HepG2 (cell line): ENCODE measurements around the gene DHRS13. TPM values are rescaled to one million over a fixed set of nuclear protein-coding genes. Genes with fewer than 3 reads are reported as not detected.

Experiments
- DMTF1 ChIP-seq: sonication (generic); formaldehyde crosslinking; IDR thresholded peaks from 2 replicates; pipeline ENCODE4 v1.4.0; 2020; ENCODE audit warnings: mild to moderate bottlenecking, missing genetic modification reagents
- GPN1 ChIP-seq: sonication (generic); formaldehyde crosslinking; IDR thresholded peaks from 2 replicates; pipeline ENCODE4 v1.5.1; 2020; ENCODE audit warnings: missing genetic modification reagents, borderline replicate concordance
- GTF2F1 ChIP-seq: fragments of 150-350 bp; IDR thresholded peaks from 2 replicates; pipeline ENCODE4 v1.6.1; 2014; ENCODE audit warnings: low read length
- MLXIP ChIP-seq: sonication (generic); formaldehyde crosslinking; IDR thresholded peaks from 2 replicates; pipeline ENCODE4 v1.9.0; 2021; ENCODE audit warnings: missing genetic modification reagents, borderline replicate concordance
- NAIF1 ChIP-seq: sonication (generic); formaldehyde crosslinking; IDR thresholded peaks from 2 replicates; pipeline ENCODE4 v1.5.0; 2020; ENCODE audit warnings: mild to moderate bottlenecking, missing genetic modification reagents, borderline replicate concordance
- NFE2 ChIP-seq: sonication (generic); formaldehyde crosslinking; IDR thresholded peaks from 2 replicates; pipeline ENCODE4 v1.4.0; 2020; ENCODE audit warnings: missing genetic modification reagents
- NKX3-1 ChIP-seq: sonication (generic); formaldehyde crosslinking; IDR thresholded peaks from 2 replicates; pipeline ENCODE4 v1.5.0; 2020; ENCODE audit warnings: missing genetic modification reagents
- POGZ ChIP-seq: sonication (generic); formaldehyde crosslinking; IDR thresholded peaks from 2 replicates; pipeline ENCODE4 v1.4.0; 2020; ENCODE audit warnings: mild to moderate bottlenecking, missing genetic modification reagents
- SMAD9 ChIP-seq: sonication (generic); formaldehyde crosslinking; IDR thresholded peaks from 2 replicates; pipeline ENCODE4 v1.5.1; 2020; ENCODE audit warnings: mild to moderate bottlenecking, missing genetic modification reagents
- SRSF9 ChIP-seq: fragments of 200-400 bp; formaldehyde crosslinking; IDR thresholded peaks from 2 replicates; pipeline ENCODE4 v1.6.1; 2018; ENCODE audit warnings: borderline replicate concordance, mild to moderate bottlenecking, low read depth, low read length; ENCODE audit not compliant: insufficient read depth, poor library complexity, severe bottlenecking
- SSRP1 ChIP-seq: IDR thresholded peaks from 2 replicates; pipeline ENCODE4 v1.6.1; 2016; ENCODE audit warnings: control low read depth
- TBL1XR1 ChIP-seq: fragments of 150-350 bp; IDR thresholded peaks from 2 replicates; pipeline ENCODE4 v1.6.1; 2014; ENCODE audit warnings: borderline replicate concordance, low read length; ENCODE audit not compliant: partially characterized antibody
- TCF7L2 ChIP-seq: IDR thresholded peaks from 2 replicates; pipeline ENCODE4 v1.6.1; 2011; ENCODE audit warnings: mild to moderate bottlenecking, low read depth, low read length, moderate library complexity
- ZBTB34 ChIP-seq: sonication (generic); formaldehyde crosslinking; IDR thresholded peaks from 2 replicates; pipeline ENCODE4 v1.8.0; 2022; ENCODE audit warnings: mild to moderate bottlenecking, missing genetic modification reagents
- ZBTB42 ChIP-seq: sonication (generic); formaldehyde crosslinking; IDR thresholded peaks from 2 replicates; pipeline ENCODE4 v1.5.0; 2020; ENCODE audit warnings: mild to moderate bottlenecking, missing genetic modification reagents
- ZFX ChIP-seq: sonication (generic); formaldehyde crosslinking; IDR thresholded peaks from 2 replicates; pipeline ENCODE4 v1.4.0; 2020; ENCODE audit warnings: mild to moderate bottlenecking, low read depth, missing genetic modification reagents, moderate library complexity
- ZMYM2 ChIP-seq: sonication (generic); formaldehyde crosslinking; IDR thresholded peaks from 2 replicates; pipeline ENCODE4 v1.8.0; 2022; ENCODE audit warnings: mild to moderate bottlenecking, missing genetic modification reagents
- ZNF460 ChIP-seq: sonication (generic); formaldehyde crosslinking; IDR thresholded peaks from 2 replicates; pipeline ENCODE4 v1.5.1; 2020; ENCODE audit warnings: missing genetic modification reagents, mild to moderate bottlenecking, borderline replicate concordance
- ZNF7 ChIP-seq: IDR thresholded peaks from 2 replicates; pipeline ENCODE4 v1.6.1; 2016; ENCODE audit warnings: missing biosample characterization, missing genetic modification reagents
- ZNF879 ChIP-seq: sonication (generic); formaldehyde crosslinking; IDR thresholded peaks from 2 replicates; pipeline ENCODE4 v1.8.1; 2023; ENCODE audit warnings: missing genetic modification reagents
- ZUFSP ChIP-seq: sonication (generic); formaldehyde crosslinking; IDR thresholded peaks from 2 replicates; pipeline ENCODE4 v1.9.0; 2021; ENCODE audit warnings: missing genetic modification reagents, mild to moderate bottlenecking, borderline replicate concordance
- polyA plus RNA-seq, 8 experiments: library from polyadenylated mRNA; depleted of rRNA in 3 of 8; stranded (reverse) in 7 of 8; unstranded in 1 of 8; fragments of >200 nt; fragmentation: Illumina TruSeq in 4 of 8; extraction: Trizol in 4 of 8; gene quantifications; 2 replicates each; pipeline versions ENCODE4 v1.2.1 to v1.2.3, GENCODE V29; 2011 to 2016; ENCODE audit warnings: low read depth in 4 of 8, missing spikeins in 1 of 8, mixed read lengths in 1 of 8; ENCODE audit not compliant: insufficient read depth in 1 of 8
- total RNA-seq, 5 experiments: library from RNA; depleted of rRNA; stranded (reverse); fragments of >200 nt; fragmentation: Illumina TruSeq; extraction: Trizol; gene quantifications; 2 replicates each; pipeline ENCODE4 v1.2.3, GENCODE V29; 2016; ENCODE audit warnings: low read depth in 1 of 5

The DHRS13 gene
- total and polyA plus RNA-seq, 2 of the 13 experiments (the other 11 are each of a cell fraction or from before 2014, with no cell fraction given): 11.8 to 12.6 TPM

- TF ChIP-seq ZBTB34 (no peak), ZFX (peak; percentile 93), NFE2 (no peak), TBL1XR1 (no peak), ZNF879 (CRISPR knock-in tag) (peak; percentile 61; the same call in 1 of the 2 replicates), SSRP1 (CRISPR knock-in tag) (peak; percentile 66; the same call in 1 of the 2 replicates), MLXIP (CRISPR knock-in tag) (no peak; the same call in 1 of the 2 replicates), ZUFSP (CRISPR knock-in tag) (no peak), SRSF9 (no peak), NAIF1 (CRISPR knock-in tag) (no peak), ZMYM2 (CRISPR knock-in tag) (no peak), POGZ (CRISPR knock-in tag) (no peak), GTF2F1 (0 out of 2 replicates have a peak, but pooled peaks have one; percentile 31), NKX3-1 (no peak), SMAD9 (no peak), ZNF460 (CRISPR knock-in tag) (no peak), TCF7L2 (no peak), ZBTB42 (CRISPR knock-in tag) (no peak), DMTF1 (CRISPR knock-in tag) (no peak), GPN1 (CRISPR knock-in tag) (no peak), ZNF7 (CRISPR knock-in tag) (no peak)
Observed at GRCh38 chr17:28854457-28855335, 48.2 kb downstream of the DHRS13 start, which contains the start of gene ERAL1 (continued).
